PFSK-1 (cell line): ENCODE data around the gene B3GALT6.

Experiments used
- POLR2AphosphoS5 ChIP-seq: IDR thresholded peaks from 2 replicates; pipeline ENCODE4 v1.6.1; 2012; ENCODE audit warnings: low read depth, mild to moderate bottlenecking, control low read depth, low read length, moderate library complexity
- TAF1 ChIP-seq: IDR thresholded peaks from 2 replicates; pipeline ENCODE4 v1.6.1; 2012; ENCODE audit warnings: low read length, control low read depth, borderline replicate concordance; ENCODE audit not compliant: insufficient read depth
- TF ChIP-seq, protein P1 (sequence below), 2 experiments: IDR thresholded peaks; 2 replicates each; pipeline versions ENCODE4 v1.6.1 to v1.8.0; 2011 to 2012; ENCODE audit warnings: low read depth in 2 of 2, low read length in 2 of 2, control low read depth in 1 of 2, inconsistent platforms in 1 of 2, mild to moderate bottlenecking in 1 of 2, moderate library complexity in 1 of 2; ENCODE audit not compliant: insufficient read depth in 1 of 2

- TF ChIP-seq POLR2AphosphoS5 (no peak), TAF1 (no peak)
- TF ChIP-seq, protein P1, sequence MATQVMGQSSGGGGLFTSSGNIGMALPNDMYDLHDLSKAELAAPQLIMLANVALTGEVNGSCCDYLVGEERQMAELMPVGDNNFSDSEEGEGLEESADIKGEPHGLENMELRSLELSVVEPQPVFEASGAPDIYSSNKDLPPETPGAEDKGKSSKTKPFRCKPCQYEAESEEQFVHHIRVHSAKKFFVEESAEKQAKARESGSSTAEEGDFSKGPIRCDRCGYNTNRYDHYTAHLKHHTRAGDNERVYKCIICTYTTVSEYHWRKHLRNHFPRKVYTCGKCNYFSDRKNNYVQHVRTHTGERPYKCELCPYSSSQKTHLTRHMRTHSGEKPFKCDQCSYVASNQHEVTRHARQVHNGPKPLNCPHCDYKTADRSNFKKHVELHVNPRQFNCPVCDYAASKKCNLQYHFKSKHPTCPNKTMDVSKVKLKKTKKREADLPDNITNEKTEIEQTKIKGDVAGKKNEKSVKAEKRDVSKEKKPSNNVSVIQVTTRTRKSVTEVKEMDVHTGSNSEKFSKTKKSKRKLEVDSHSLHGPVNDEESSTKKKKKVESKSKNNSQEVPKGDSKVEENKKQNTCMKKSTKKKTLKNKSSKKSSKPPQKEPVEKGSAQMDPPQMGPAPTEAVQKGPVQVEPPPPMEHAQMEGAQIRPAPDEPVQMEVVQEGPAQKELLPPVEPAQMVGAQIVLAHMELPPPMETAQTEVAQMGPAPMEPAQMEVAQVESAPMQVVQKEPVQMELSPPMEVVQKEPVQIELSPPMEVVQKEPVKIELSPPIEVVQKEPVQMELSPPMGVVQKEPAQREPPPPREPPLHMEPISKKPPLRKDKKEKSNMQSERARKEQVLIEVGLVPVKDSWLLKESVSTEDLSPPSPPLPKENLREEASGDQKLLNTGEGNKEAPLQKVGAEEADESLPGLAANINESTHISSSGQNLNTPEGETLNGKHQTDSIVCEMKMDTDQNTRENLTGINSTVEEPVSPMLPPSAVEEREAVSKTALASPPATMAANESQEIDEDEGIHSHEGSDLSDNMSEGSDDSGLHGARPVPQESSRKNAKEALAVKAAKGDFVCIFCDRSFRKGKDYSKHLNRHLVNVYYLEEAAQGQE (IDR thresholded peaks at IDR 0.05; ENCODE audit: insufficient read depth in 1 of 2, low read depth in 2 of 2, low read length in 2 of 2): no peak
Observed at GRCh38 chr1:1228596-1229321, 3.3 kb upstream of the B3GALT6 start.
